Measurements from ENCODE around the gene KRTAP9-1. TPM values are rescaled to one million over a fixed set of nuclear protein-coding genes. Genes with fewer than 3 reads are reported as not detected.

Gene KRTAP9-1
- total and polyA plus RNA-seq, 2 experiments from 2014 or later = not detected

DNA sequence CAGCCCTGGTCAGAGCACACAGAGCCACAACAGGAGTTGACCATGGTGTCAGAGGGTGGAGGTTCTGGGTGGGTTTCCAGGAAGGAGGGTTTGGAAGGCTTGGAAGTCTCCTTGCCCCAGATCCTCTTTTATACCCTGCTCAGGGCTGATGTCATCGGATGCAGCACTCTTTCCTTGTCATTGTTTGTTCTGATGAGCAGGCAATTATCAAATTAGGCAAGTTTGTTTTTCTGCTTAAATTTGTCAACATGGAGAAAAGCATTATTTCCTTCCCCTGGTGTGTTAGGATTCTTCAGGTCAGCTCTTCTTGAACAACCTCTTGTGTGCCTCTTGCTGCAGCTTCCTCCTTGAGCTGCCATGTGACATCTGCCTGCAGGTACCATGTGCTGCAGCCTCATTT, 29.0 kb upstream of the KRTAP9-1 start, which contains the start of gene KRTAP4-4:
TSS of gene KRTAP4-4 (minus strand) at position 101 of the 400 bp plus-strand sequence. CDS start at position 44, 57 bp downstream.
- H3K27ac ChIP-seq = no peak within 1 kb of the TSS
- peaks cover 15% of the 10 kb centered on the region for H3K27me3 ChIP-seq
- no peak within 1 kb of the TSS for H3K4me3 ChIP-seq
- DNase-seq (ENCODE audit: low read depth in 1 of 2, low spot score in 1 of 2) = no peak
- H3K4me1 ChIP-seq (ENCODE audit: low read depth) = no peaks in the 10 kb centered on the region
- no peaks in the 10 kb centered on the region for H3K9me3 ChIP-seq (ENCODE audit: low read depth)
- no peak for TF ChIP-seq CTCF (IDR thresholded peaks at IDR 0.05; ENCODE audit: low read depth, low read length)
- no peaks in the 10 kb centered on the region for H3K36me3 ChIP-seq

DNA sequence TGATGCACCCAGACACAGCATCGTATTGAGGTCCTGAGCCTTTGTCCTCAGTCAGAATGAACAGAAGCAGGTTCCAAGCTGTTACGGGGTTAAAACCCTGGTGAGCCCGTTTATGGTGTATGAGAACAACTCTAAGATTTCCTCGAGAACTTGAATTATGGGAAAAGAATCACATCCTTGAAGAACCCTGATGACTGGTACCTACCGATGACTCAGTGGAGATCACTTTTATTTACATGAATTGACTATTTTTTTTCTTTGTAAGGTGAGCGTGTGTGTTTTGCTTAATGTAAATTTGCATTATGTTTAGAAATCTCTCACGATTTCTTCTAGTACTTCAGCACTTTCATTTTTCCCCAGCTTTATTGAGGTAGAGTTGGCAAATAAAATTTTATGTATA, 25.9 kb upstream of the KRTAP9-1 start:
- peaks cover 15% of the 10 kb centered on the region for H3K27me3 ChIP-seq
- no peak overlapping the region for H3K27ac ChIP-seq
- no peak for TF ChIP-seq CTCF (IDR thresholded peaks at IDR 0.05; ENCODE audit: low read depth, low read length)
- H3K36me3 ChIP-seq = no peaks in the 10 kb centered on the region
- no peaks in the 10 kb centered on the region for H3K9me3 ChIP-seq (ENCODE audit: low read depth)
- no peaks in the 10 kb centered on the region for H3K4me1 ChIP-seq (ENCODE audit: low read depth)
- H3K4me3 ChIP-seq = no peak overlapping the region
- DNase-seq (ENCODE audit: low read depth in 1 of 2, low spot score in 1 of 2) = no peak

DNA sequence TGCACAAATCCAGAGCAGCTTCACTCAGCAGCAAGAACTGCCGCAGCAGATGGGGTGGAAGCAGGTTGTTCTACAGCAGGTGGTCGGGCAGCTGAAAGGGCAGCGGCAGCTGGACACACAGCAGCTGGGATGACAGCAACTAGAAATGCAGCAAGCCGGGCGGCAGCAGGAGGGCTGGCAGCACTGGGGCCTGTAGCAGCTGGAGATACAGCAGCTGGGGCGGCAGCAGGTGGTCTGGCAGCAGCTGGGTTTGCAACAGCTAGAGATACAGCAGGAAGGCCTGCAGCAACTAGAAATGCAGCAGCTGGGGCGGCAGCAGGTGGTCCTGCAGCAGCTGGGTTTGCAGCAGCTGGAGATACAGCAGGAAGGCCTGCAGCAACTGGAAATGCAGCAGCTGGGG, 22.1 kb upstream of the KRTAP9-1 start:
- Histone ChIP-seq H3K27me3 (peaks cover 9% of the 10 kb centered on the region), H3K4me1 (ENCODE audit: low read depth) (no peaks in the 10 kb centered on the region), H3K4me3 (no peak overlapping the region), H3K9me3 (ENCODE audit: low read depth) (no peaks in the 10 kb centered on the region), H3K36me3 (no peaks in the 10 kb centered on the region), H3K27ac (no peak overlapping the region)
- TF ChIP-seq CTCF (IDR thresholded peaks at IDR 0.05; ENCODE audit: low read depth, low read length) = no peak
- no peak for DNase-seq (ENCODE audit: low read depth in 1 of 2, low spot score in 1 of 2)

DNA sequence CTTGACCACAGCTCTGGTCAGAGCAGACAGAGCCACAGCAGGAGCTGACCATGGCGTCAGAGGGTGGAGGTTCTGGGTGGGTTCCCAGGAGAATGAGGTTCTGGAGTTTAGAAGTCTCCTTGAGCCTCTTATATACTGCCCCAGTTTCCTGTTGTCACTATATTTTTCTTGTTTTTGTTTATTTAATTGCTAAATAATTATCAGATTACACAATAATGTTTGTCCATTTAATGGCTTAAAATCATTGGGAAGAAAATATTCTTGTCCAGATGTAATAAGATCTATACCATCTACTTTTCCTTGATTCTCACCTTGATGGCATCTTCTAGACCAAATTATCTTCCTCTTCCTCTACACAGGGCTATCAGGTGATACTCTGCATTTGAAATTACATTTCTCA, 21.6 kb upstream of the KRTAP9-1 start, which contains the start of gene KRTAP4-3:
TSS of gene KRTAP4-3 (minus strand) at position 101 of the 400 bp plus-strand sequence. CDS start at position 52, 49 bp downstream.
- TF ChIP-seq CTCF (IDR thresholded peaks at IDR 0.05; ENCODE audit: low read depth, low read length) = no peak
- no peak within 1 kb of the TSS for H3K27ac ChIP-seq
- no peak for DNase-seq (ENCODE audit: low read depth in 1 of 2, low spot score in 1 of 2)
- no peak within 1 kb of the TSS for H3K4me3 ChIP-seq
- H3K36me3 ChIP-seq = no peaks in the 10 kb centered on the region
- H3K9me3 ChIP-seq (ENCODE audit: low read depth) = no peaks in the 10 kb centered on the region
- H3K27me3 ChIP-seq = peaks cover 5% of the 10 kb centered on the region
- H3K4me1 ChIP-seq (ENCODE audit: low read depth) = no peaks in the 10 kb centered on the region

GRCh38 chr17:41171886-41172285, 17.8 kb upstream of the KRTAP9-1 start:
- Histone ChIP-seq H3K9me3 (ENCODE audit: low read depth) (no peaks in the 10 kb centered on the region), H3K27me3 (peaks cover 2% of the 10 kb centered on the region), H3K4me3 (no peak overlapping the region), H3K27ac (no peak overlapping the region), H3K36me3 (no peaks in the 10 kb centered on the region), H3K4me1 (ENCODE audit: low read depth) (no peaks in the 10 kb centered on the region)
- no peak for TF ChIP-seq CTCF (IDR thresholded peaks at IDR 0.05; ENCODE audit: low read depth, low read length)
- DNase-seq (ENCODE audit: low read depth in 1 of 2, low spot score in 1 of 2) = no peak

All from cardiac muscle cell (in vitro differentiated cells and primary cell).